Neural cell (in vitro differentiated cells): ENCODE results near the gene ANKFN1.

Source experiments
- CTCF ChIP-seq: fragments of 450-650 bp; IDR thresholded peaks from 2 replicates; pipeline ENCODE4 v1.5.1; 2014; ENCODE audit warnings: antibody characterized with exemption, mild to moderate bottlenecking, moderate library complexity; ENCODE audit not compliant: poor library complexity, severe bottlenecking
- EP300 ChIP-seq: fragments of 450-650 bp; conservative IDR thresholded peaks from 2 replicates; pipeline ENCODE4 v1.6.1; 2014; ENCODE audit warnings: antibody characterized with exemption, mild to moderate bottlenecking, moderate library complexity; ENCODE audit not compliant: poor library complexity, severe bottlenecking
- RAD21 ChIP-seq: fragments of 450-650 bp; conservative IDR thresholded peaks from 2 replicates; pipeline ENCODE4 v1.6.1; 2014; ENCODE audit warnings: antibody characterized with exemption, mild to moderate bottlenecking, moderate library complexity
- TAF1 ChIP-seq: IDR thresholded peaks from 2 replicates; pipeline ENCODE4 v1.6.1; 2012; ENCODE audit warnings: low read depth

DNA sequence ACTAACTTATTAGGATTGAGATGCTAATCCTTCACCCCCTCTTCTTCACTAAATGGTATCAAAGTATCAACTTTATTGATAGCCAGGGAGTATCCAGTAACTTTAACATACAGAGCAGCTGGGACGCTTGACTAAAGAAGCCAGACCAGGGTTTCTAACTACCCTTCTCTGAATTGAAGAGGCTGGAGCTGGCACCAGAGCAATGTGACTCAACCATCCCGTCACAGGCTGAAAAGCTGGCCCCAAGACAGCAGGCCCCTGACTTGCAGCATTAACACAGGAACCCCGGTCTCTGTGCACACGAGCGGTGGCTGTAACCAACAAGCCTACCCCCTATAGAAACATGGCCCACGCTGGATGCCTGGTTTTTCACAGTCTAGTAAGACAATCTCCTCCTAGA is 59.8 kb downstream of the ANKFN1 start:
- TF ChIP-seq EP300 (no peak), CTCF (no peak), TAF1 (no peak), RAD21 (no peak)
